Neural cell (in vitro differentiated cells): ENCODE data around the gene XAGE3.
"Not testable (repeated sequence)": the region's sequence is repeated elsewhere in the genome, so short reads cannot be mapped to it uniquely, and the experiment has no call there.

Experiments
- EP300 ChIP-seq: fragments of 450-650 bp; conservative IDR thresholded peaks from 2 replicates; pipeline ENCODE4 v1.6.1; 2014; ENCODE audit warnings: antibody characterized with exemption, mild to moderate bottlenecking, moderate library complexity; ENCODE audit not compliant: poor library complexity, severe bottlenecking
- EZH2 ChIP-seq: fragments of 200-600, 300-800 bp; shearing (Covaris generic), sonication (generic); IDR thresholded peaks from 2 replicates; pipeline ENCODE4 v1.6.1; 2014; ENCODE audit warnings: antibody characterized with exemption, low read length, borderline replicate concordance, mild to moderate bottlenecking; ENCODE audit not compliant: insufficient read depth, poor library complexity, severe bottlenecking
- POLR2AphosphoS5 ChIP-seq: IDR thresholded peaks from 2 replicates; pipeline ENCODE4 v1.6.1; 2012
- TAF1 ChIP-seq: IDR thresholded peaks from 2 replicates; pipeline ENCODE4 v1.6.1; 2012; ENCODE audit warnings: low read depth
- TF ChIP-seq, protein P1 (sequence below): fragments of 450-650 bp; IDR thresholded peaks from 2 replicates; pipeline ENCODE4 v1.5.1; 2014; ENCODE audit warnings: antibody characterized with exemption, mild to moderate bottlenecking, moderate library complexity; ENCODE audit not compliant: poor library complexity, severe bottlenecking
- TF ChIP-seq, protein P2 (sequence below): IDR thresholded peaks from 2 replicates; pipeline ENCODE4 v1.6.1; 2012; ENCODE audit warnings: borderline replicate concordance

DNA sequence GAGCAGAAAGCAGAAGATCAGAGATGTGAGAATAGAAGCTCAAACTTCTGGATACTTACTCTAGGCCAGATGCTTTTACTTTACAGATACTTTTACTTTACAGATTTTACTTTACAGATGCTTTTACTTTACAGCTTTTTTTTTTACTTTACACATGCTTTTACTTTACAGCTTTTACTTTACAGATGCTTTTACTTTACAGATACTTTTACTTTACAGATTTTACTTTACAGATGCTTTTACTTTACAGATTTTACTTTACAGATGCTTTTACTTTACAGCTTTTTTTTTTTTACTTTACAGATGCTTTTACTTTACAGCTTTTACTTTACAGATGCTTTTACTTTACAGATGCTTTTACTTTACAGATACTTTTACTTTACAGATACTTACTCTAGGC is 5.9 kb upstream of the XAGE3 start:
- TF ChIP-seq, protein P1, sequence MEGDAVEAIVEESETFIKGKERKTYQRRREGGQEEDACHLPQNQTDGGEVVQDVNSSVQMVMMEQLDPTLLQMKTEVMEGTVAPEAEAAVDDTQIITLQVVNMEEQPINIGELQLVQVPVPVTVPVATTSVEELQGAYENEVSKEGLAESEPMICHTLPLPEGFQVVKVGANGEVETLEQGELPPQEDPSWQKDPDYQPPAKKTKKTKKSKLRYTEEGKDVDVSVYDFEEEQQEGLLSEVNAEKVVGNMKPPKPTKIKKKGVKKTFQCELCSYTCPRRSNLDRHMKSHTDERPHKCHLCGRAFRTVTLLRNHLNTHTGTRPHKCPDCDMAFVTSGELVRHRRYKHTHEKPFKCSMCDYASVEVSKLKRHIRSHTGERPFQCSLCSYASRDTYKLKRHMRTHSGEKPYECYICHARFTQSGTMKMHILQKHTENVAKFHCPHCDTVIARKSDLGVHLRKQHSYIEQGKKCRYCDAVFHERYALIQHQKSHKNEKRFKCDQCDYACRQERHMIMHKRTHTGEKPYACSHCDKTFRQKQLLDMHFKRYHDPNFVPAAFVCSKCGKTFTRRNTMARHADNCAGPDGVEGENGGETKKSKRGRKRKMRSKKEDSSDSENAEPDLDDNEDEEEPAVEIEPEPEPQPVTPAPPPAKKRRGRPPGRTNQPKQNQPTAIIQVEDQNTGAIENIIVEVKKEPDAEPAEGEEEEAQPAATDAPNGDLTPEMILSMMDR = not testable (repeated sequence)
- not testable (repeated sequence) for TF ChIP-seq EP300, TAF1, EZH2, POLR2AphosphoS5
- TF ChIP-seq, protein P2, sequence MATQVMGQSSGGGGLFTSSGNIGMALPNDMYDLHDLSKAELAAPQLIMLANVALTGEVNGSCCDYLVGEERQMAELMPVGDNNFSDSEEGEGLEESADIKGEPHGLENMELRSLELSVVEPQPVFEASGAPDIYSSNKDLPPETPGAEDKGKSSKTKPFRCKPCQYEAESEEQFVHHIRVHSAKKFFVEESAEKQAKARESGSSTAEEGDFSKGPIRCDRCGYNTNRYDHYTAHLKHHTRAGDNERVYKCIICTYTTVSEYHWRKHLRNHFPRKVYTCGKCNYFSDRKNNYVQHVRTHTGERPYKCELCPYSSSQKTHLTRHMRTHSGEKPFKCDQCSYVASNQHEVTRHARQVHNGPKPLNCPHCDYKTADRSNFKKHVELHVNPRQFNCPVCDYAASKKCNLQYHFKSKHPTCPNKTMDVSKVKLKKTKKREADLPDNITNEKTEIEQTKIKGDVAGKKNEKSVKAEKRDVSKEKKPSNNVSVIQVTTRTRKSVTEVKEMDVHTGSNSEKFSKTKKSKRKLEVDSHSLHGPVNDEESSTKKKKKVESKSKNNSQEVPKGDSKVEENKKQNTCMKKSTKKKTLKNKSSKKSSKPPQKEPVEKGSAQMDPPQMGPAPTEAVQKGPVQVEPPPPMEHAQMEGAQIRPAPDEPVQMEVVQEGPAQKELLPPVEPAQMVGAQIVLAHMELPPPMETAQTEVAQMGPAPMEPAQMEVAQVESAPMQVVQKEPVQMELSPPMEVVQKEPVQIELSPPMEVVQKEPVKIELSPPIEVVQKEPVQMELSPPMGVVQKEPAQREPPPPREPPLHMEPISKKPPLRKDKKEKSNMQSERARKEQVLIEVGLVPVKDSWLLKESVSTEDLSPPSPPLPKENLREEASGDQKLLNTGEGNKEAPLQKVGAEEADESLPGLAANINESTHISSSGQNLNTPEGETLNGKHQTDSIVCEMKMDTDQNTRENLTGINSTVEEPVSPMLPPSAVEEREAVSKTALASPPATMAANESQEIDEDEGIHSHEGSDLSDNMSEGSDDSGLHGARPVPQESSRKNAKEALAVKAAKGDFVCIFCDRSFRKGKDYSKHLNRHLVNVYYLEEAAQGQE = not testable (repeated sequence)
